ENCODE data around the gene PAWR. TPM values are rescaled to one million over a fixed set of nuclear protein-coding genes. Genes with fewer than 3 reads are reported as not detected.

The PAWR gene
- total RNA-seq, 1 donor from 2014 or later, result 3.7 TPM

DNA sequence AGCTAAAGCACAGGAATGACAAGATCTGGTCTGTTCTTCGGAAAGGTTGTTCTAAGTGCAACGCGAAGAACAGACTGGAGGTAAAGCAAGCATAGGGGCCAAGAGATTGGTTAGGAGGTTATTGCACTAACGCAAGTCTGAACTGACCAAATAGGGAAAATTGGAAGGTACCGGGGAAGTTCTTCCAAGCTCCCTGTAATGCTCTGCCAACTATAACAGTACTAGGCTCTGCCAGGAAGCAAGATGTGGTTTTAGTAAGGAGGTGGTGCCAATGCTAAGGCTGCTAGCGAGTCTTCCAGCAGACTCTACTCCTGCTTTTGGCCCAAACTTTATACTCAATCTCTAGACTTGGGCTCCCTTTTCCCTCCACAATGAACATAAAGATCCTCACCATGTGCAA is 138.6 kb downstream of the PAWR start:
- intact Hi-C loops (cut with micrococcal nuclease), result no loop called here

DNA sequence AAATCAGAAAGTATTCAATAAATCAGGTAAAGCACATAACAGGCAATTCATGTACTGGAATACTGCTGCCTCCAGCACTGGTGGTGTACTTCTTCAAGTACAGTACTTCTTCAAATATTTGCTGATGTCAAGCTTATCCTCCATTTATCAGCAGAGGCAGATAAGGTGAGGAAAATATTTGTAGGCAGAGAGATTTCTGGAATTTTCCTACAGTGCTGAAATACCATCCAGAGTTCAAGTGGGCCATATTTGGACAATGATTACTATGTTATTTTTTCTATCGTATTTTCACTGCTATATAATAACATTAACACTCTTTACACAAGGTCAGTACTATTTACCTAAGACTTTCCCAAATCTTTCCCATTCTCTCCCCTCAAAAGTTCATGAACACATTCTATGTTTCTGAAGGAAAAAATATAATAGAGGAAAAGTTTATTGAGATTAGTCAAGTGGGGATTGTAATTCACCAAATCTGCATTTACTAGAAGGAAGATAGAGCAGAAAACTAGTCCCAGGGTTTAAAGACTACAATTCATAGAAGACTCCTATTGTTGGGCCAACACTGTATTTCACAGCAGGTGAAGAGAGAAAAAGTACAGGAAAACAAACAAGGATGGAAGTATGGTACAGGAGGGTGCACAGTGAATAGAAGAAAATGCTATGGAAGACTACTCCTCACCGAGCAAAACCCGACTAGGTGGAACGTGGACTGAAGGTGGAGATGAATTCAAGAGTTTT is 141.1 kb downstream of the PAWR start:
- intact Hi-C loops (cut with micrococcal nuclease), result loop anchor here (2.0 to 10.0 kb wide), 2 partner anchors 335 to 637 kb away; no protein-coding TSS in a partner anchor

DNA sequence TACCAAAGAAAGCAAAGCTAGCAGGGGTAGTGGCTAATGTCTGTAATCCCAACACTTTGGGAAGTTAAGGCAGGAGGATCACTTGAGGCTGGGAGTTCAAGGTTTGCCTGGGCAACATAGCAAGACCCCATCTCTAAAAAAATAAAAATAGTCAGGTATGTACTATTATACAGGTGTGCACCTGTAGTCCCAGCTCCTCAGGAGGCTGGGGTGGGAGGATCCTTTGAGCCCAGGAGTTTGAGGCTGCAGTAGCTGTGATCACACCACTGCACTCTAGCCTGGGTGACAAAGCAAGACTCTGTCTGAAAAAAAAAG is 142.2 kb downstream of the PAWR start:
- intact Hi-C loops (cut with micrococcal nuclease), result loop anchor here (1.0 to 10.0 kb wide), 3 partner anchors 190 to 638 kb away; no protein-coding TSS in a partner anchor

DNA sequence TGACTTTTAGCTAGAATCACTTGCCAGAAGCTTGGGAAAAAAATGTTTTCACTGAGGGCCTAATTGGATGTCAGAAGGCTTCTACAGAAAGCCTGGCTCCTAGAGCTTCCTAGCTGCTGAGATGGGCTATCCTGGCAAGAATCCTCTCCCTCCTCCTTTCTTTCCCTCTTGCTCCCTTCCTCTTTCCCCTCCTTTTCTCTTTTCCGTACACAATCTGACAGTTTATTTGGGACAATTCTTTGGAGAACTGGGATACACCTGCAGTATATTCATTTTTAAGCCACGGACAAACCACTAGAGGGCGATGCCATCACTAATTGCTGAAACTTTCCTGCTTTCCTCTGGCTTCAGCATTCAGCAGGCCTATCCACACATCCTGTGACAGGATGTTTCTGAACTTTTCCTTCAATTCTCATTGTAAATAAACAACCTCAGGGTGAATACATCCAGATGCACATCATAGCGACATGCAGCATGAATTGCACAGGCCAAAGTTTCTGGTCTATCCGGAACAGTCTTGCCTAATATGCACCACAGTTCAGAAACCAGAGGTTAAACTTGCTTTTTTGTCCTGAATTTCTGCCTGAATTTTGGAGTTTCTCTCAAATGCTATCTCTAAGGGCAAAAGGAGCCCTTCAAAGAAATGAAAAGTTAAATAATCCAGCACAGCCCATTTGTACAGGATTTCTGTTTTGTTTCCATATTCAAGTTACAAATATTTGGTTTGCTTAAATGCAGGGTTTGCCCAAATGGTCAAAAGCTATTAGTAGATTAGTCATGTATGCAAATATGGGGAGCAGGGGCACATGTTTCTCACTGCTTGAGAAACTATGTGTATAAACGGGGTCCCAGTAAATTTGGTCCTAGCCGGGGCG is 142.8 kb downstream of the PAWR start:
- intact Hi-C loops (cut with micrococcal nuclease), result loop anchor here (1.0 to 10.0 kb wide), 3 partner anchors 190 to 639 kb away; no protein-coding TSS in a partner anchor

DNA sequence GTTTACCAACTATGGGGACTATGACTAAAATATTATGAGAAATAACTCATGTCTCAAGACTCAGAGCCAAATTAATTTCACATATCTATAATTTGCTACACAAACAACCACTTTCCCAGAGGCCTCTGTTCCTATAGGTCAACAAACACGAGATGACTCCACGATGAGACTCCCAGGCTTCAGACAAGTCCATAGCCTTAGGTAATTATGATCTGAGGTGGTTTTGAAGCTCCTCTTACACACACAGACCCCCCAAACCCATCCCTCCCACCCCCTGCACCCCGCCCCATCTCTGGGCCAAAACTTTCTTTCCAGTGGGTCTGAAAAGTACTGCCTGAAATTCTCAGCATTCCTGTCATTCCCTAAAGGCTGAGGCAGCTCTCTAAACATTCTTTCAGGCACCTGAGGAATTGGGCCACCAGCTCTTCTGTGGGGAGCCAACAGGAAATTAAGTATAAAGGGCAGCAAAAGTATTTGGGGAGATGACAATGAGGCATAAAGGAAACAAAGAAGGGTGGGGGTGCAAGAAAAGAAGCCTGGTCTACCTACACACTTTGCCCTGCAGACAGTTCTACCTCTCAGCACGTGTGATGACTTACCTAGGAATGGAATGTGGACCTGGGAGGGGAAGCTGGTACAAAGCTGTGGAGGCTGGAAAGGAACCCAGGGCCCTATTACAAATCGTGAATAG is 143.6 kb downstream of the PAWR start:
- intact Hi-C loops (cut with micrococcal nuclease), result loop anchor here (10.0 kb wide), 1 partner anchor 338 kb away; no protein-coding TSS in a partner anchor

DNA sequence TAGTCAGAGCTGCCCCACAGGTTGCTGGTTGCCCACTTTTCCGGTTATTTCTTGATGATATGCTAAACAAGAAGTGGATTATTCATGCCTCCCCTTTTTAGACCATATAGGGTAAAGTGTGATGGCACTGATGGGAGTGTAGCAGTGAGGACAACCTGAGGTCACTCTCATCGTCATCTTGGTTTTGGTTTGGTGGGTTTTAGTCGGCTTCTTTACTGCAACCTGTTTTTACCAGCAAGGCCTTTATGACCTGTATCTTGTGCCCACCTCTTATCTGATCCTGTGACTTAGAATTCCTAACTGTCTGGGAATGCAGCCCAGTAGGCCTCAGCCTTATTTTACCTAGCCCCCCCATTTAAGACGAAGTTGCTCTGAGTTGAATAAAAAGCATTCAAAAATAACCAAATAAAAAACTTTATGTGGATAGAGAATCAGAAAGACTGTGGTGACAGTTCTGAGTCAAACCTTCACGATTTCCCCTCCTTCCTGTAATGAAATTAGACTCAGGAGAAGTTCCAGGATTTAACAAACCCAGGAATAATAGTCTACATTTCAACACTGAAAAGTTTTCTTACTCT is 144.2 kb downstream of the PAWR start:
- intact Hi-C loops (cut with micrococcal nuclease), result loop anchor here (10.0 kb wide), 1 partner anchor 338 kb away; no protein-coding TSS in a partner anchor

DNA sequence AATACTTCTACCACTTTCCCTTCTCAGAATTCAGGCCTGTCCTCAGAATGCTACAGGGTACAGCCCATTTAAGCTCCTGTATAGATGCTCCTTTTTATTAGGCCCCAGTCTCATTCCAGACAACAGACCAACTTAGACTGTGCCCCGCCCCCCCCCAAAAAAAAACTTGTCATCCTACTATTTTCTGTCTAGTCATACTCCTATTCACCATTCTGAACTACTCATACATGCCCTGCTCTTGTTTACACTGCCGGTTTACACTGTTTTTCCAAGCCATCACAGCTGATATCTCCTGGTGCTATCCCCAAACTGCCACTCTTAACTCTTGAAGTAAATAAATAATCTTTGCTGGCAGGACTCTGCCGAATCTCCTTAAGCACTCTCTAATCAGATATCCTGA is 146.3 kb downstream of the PAWR start:
- intact Hi-C loops (cut with micrococcal nuclease), result loop anchor here (10.0 kb wide), 1 partner anchor 340 kb away; no protein-coding TSS in a partner anchor

DNA sequence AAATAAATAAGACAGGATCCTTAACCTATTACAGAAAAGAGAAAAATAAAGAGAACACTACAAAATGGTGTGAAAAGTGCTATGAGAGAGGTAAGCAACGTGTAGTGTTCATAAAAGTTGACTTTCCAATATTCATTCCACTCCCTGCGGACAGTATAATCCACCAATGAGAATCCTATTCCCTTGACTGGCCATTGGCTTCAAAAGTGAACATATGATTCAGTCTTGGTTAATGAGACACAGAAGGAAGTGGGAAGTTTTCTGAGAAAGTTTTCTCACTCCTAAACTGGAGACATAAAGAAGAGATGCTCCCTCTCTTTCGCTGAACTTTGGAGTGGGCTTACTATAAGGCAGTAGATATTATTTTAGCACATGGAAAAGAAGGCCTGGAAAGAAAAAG is 153.1 kb downstream of the PAWR start:
- intact Hi-C loops (cut with micrococcal nuclease), result no loop called here

DNA sequence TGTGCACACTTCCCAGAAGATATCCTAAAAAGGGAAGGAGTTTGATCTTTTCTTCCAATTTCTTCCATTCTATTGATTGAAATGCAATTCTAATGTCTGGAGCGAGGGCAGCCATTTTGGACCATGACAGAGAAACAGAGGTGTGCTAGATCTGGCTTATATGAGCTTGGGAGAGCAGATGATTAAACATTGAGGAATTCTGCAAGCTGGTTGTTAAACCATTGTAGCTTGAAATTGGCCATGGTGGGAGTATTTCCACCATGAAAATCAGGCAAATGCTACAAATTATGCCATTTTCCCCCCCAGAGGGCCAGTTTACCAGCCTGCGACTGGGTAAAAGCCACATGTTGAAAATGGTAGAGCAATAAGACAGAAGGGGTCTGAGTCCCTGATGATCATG is 155.0 kb downstream of the PAWR start:
- intact Hi-C loops (cut with micrococcal nuclease), result no loop called here

Other genes starting within 250 kb of the PAWR start
- gene PPP1R12A, start 244.1 kb upstream of the PAWR start, total RNA-seq, result 107 TPM in 2 replicates

All from T-helper 1 cell treated with Interleukin-12 subunit alpha and Interleukin-12 subunit beta and Interleukin-4 antibody, amounts not matched to agents 30 ng/mL and 1 ng/mL, for 36 hours (primary cell).